Lower leg skin (tissue), 4 donors: Measurements from ENCODE around the gene BACE2. TPM values are rescaled to one million over a fixed set of nuclear protein-coding genes. Genes with fewer than 3 reads are reported as not detected.
"Not testable (repeated sequence)": the region's sequence is repeated elsewhere in the genome, so short reads cannot be mapped to it uniquely, and the experiment has no call there.

Experiments
- DNase-seq, 2 donors: peaks; one replicate each; pipeline ENCODE4 v3.0.0-alpha.2; 2019; ENCODE audit warnings: low spot score in 2 of 2
- H3K4me3 ChIP-seq: fragments of 200-600 bp; sonication (generic); 2 replicates; pipeline ENCODE4 v1.5.1; 2017; ENCODE audit warnings: mild to moderate bottlenecking, low read depth; ENCODE audit not compliant: poor library complexity, severe bottlenecking
- CTCF ChIP-seq, 3 donors: fragments of 450-650 bp; IDR thresholded peaks; one replicate each; pipeline ENCODE4 v1.5.1; 2016; ENCODE audit warnings: antibody characterized with exemption in 3 of 3, mild to moderate bottlenecking in 3 of 3, moderate library complexity in 2 of 3
- POLR2A ChIP-seq, 2 donors: fragments of 450-650 bp; IDR thresholded peaks; one replicate each; pipeline ENCODE4 v1.6.1; 2016 to 2017; ENCODE audit warnings: antibody characterized with exemption in 2 of 2, mild to moderate bottlenecking in 1 of 2, moderate library complexity in 1 of 2
- WGBS, 2 donors: methylation state at CpG; one replicate each; pipeline ENCODE4 v1.1.5; 2018; 5-methylcytosine and 5-hydroxymethylcytosine counted together
- intact Hi-C: fragments of 100-400 bp; cut with DNase I; formaldehyde crosslinking; loops from one replicate; pipeline ENCODE4 v1.15.0; 2023; ENCODE audit warnings: low total_unique reads
- total RNA-seq, 4 donors: library from RNA; depleted of rRNA; stranded (reverse); fragments of >200 nt; gene quantifications; one replicate each; pipeline ENCODE4 v1.1.0, GENCODE V29; 2016

The BACE2 gene
- total RNA-seq, 4 donors from 2014 or later: 12.2 to 44.7 (median 27.2) TPM

GRCh38 chr21:41255190-41255589, 87.2 kb downstream of the BACE2 start:
- DNase-seq: no peak
- TF ChIP-seq CTCF (IDR thresholded peaks at IDR 0.05): no peak
- no peak for TF ChIP-seq POLR2A (IDR thresholded peaks at IDR 0.05)
- H3K4me3 ChIP-seq: no peak overlapping the region
- intact Hi-C loops: no loop called here
- 90 to 96% methylated on average over 9 of the region's 9 CpGs for WGBS, 2 donors

GRCh38 chr21:41256231-41256630, 88.3 kb downstream of the BACE2 start:
- WGBS, 2 donors: 96 to 100% methylated on average over 1 of the region's 1 CpG
- intact Hi-C loops, H3K4me3 ChIP-seq, DNase-seq: not testable (repeated sequence)

- intact Hi-C loops: no loop called here
- TF ChIP-seq POLR2A (IDR thresholded peaks at IDR 0.05): no peak
- 95 to 98% methylated on average over 22 of the region's 22 CpGs for WGBS, 2 donors
- no peak for DNase-seq
- no peak overlapping the region for H3K4me3 ChIP-seq
These were observed 89.1 kb downstream of the BACE2 start for GRCh38 chr21:41256771-41257702.

- 57 to 65% methylated on average over 3 of the region's 3 CpGs for WGBS, 2 donors
- H3K4me3 ChIP-seq: no peak overlapping the region
- intact Hi-C loops: no loop called here
- DNase-seq: no peak
- TF ChIP-seq POLR2A (IDR thresholded peaks at IDR 0.05): no peak
- no peak for TF ChIP-seq CTCF (IDR thresholded peaks at IDR 0.05)
These were observed 90.7 kb downstream of the BACE2 start for GRCh38 chr21:41258617-41259016.

GRCh38 chr21:41260428-41260827, 92.5 kb downstream of the BACE2 start:
- WGBS, 2 donors: 95 to 97% methylated on average over 7 to 8 of the region's 8 CpGs
- TF ChIP-seq CTCF (IDR thresholded peaks at IDR 0.05): no peak
- TF ChIP-seq POLR2A (IDR thresholded peaks at IDR 0.05): no peak

GRCh38 chr21:41267346-41267745, 99.4 kb downstream of the BACE2 start:
- WGBS, 2 donors: 89 to 97% methylated on average over 2 of the region's 2 CpGs
- no peak overlapping the region for H3K4me3 ChIP-seq
- no peak for DNase-seq
- TF ChIP-seq POLR2A (IDR thresholded peaks at IDR 0.05): no peak
- no peak for TF ChIP-seq CTCF (IDR thresholded peaks at IDR 0.05)
- intact Hi-C loops: no loop called here

More at GRCh38 chr21:41260428-41260827, 92.5 kb downstream of the BACE2 start:
- no peak for DNase-seq
- H3K4me3 ChIP-seq: no peak overlapping the region
- intact Hi-C loops: no loop called here
